WTC11 (cell line): ENCODE results near the gene GPR137B.

Experiments used
- ETV6 ChIP-seq: sonication (generic); formaldehyde crosslinking; IDR thresholded peaks from 2 replicates; pipeline ENCODE4 v1.8.1; 2022; ENCODE audit warnings: mild to moderate bottlenecking, missing genetic modification reagents
- FOXP1 ChIP-seq: sonication (generic); formaldehyde crosslinking; IDR thresholded peaks from 2 replicates; pipeline ENCODE4 v1.8.0; 2022; ENCODE audit warnings: missing genetic modification reagents, mild to moderate bottlenecking, moderate library complexity, borderline replicate concordance
- GABPB1 ChIP-seq: sonication (generic); formaldehyde crosslinking; IDR thresholded peaks from 2 replicates; pipeline ENCODE4 v1.8.1; 2023; ENCODE audit warnings: mild to moderate bottlenecking, missing genetic modification reagents
- SP1 ChIP-seq: sonication (generic); formaldehyde crosslinking; conservative IDR thresholded peaks from 2 replicates; pipeline ENCODE4 v1.8.1; 2022; ENCODE audit warnings: missing genetic modification reagents
- TCF7 ChIP-seq: sonication (generic); formaldehyde crosslinking; IDR thresholded peaks from 2 replicates; pipeline ENCODE4 v1.8.0; 2022; ENCODE audit warnings: mild to moderate bottlenecking, low read depth, missing genetic modification reagents, moderate library complexity
- ZNF396 ChIP-seq: fragments of 250-450 bp; sonication (Bioruptor Pico); IDR thresholded peaks from 2 replicates; pipeline ENCODE4 v1.8.0; 2021; ENCODE audit warnings: mild to moderate bottlenecking, moderate library complexity, borderline replicate concordance
- TF ChIP-seq, protein P1 (sequence below): sonication (generic); formaldehyde crosslinking; IDR thresholded peaks from 2 replicates; pipeline ENCODE4 v1.8.0; 2022; ENCODE audit warnings: mild to moderate bottlenecking, missing genetic modification reagents
- TF ChIP-seq, protein P2 (sequence below): fragments of 200-600 bp; IDR thresholded peaks from 2 replicates; pipeline ENCODE4 v1.8.0; 2022; ENCODE audit warnings: antibody characterized with exemption
- TF ChIP-seq, protein P3 (sequence below): sonication (generic); formaldehyde crosslinking; IDR thresholded peaks from 2 replicates; pipeline ENCODE4 v1.8.1; 2022; ENCODE audit warnings: low read depth, missing genetic modification reagents, borderline replicate concordance
- TF ChIP-seq, protein P4 (sequence below): sonication (generic); formaldehyde crosslinking; IDR thresholded peaks from 2 replicates; pipeline ENCODE4 v1.8.1; 2023; ENCODE audit warnings: mild to moderate bottlenecking, missing genetic modification reagents, borderline replicate concordance
- TF ChIP-seq, protein P5 (sequence below): sonication (generic); formaldehyde crosslinking; IDR thresholded peaks from 2 replicates; pipeline ENCODE4 v1.8.0; 2022; ENCODE audit warnings: mild to moderate bottlenecking, missing genetic modification reagents
- TF ChIP-seq, protein P6 (sequence below): sonication (generic); formaldehyde crosslinking; conservative IDR thresholded peaks from 2 replicates; pipeline ENCODE4 v1.8.1; 2022; ENCODE audit warnings: mild to moderate bottlenecking, missing genetic modification reagents
- TF ChIP-seq, protein P7 (sequence below): sonication (generic); formaldehyde crosslinking; IDR thresholded peaks from 2 replicates; pipeline ENCODE4 v1.8.1; 2023; ENCODE audit warnings: mild to moderate bottlenecking, missing genetic modification reagents

DNA sequence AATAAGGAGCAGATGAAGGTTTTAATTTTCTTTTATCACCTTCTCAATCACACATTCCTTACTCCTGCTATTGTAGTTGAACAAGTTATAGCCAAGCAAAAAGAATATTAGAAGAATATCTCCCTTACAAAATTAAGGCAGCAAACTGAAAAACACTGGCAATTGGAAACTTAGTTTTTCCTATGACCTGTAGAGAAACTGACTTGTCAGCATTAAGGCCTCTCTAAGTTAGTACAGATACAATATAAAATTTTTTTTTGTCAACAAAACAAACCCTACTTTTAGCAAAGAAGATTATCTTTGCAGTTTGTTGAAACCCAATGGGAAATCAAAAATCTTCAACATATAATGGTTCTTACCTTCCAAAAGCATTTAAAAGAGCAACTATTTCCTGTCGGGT is 78.1 kb downstream of the GPR137B start:
- TF ChIP-seq, protein P1, sequence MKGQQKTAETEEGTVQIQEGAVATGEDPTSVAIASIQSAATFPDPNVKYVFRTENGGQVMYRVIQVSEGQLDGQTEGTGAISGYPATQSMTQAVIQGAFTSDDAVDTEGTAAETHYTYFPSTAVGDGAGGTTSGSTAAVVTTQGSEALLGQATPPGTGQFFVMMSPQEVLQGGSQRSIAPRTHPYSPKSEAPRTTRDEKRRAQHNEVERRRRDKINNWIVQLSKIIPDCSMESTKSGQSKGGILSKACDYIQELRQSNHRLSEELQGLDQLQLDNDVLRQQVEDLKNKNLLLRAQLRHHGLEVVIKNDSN (CRISPR knock-in tag) = no peak
- TF ChIP-seq, protein P2, sequence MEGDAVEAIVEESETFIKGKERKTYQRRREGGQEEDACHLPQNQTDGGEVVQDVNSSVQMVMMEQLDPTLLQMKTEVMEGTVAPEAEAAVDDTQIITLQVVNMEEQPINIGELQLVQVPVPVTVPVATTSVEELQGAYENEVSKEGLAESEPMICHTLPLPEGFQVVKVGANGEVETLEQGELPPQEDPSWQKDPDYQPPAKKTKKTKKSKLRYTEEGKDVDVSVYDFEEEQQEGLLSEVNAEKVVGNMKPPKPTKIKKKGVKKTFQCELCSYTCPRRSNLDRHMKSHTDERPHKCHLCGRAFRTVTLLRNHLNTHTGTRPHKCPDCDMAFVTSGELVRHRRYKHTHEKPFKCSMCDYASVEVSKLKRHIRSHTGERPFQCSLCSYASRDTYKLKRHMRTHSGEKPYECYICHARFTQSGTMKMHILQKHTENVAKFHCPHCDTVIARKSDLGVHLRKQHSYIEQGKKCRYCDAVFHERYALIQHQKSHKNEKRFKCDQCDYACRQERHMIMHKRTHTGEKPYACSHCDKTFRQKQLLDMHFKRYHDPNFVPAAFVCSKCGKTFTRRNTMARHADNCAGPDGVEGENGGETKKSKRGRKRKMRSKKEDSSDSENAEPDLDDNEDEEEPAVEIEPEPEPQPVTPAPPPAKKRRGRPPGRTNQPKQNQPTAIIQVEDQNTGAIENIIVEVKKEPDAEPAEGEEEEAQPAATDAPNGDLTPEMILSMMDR = no peak
- TF ChIP-seq ETV6 (CRISPR knock-in tag) = no peak
- TF ChIP-seq, protein P3, sequence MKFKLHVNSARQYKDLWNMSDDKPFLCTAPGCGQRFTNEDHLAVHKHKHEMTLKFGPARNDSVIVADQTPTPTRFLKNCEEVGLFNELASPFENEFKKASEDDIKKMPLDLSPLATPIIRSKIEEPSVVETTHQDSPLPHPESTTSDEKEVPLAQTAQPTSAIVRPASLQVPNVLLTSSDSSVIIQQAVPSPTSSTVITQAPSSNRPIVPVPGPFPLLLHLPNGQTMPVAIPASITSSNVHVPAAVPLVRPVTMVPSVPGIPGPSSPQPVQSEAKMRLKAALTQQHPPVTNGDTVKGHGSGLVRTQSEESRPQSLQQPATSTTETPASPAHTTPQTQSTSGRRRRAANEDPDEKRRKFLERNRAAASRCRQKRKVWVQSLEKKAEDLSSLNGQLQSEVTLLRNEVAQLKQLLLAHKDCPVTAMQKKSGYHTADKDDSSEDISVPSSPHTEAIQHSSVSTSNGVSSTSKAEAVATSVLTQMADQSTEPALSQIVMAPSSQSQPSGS (CRISPR knock-in tag) = no peak
- TF ChIP-seq FOXP1 (CRISPR knock-in tag) = no peak
- TF ChIP-seq, protein P4, sequence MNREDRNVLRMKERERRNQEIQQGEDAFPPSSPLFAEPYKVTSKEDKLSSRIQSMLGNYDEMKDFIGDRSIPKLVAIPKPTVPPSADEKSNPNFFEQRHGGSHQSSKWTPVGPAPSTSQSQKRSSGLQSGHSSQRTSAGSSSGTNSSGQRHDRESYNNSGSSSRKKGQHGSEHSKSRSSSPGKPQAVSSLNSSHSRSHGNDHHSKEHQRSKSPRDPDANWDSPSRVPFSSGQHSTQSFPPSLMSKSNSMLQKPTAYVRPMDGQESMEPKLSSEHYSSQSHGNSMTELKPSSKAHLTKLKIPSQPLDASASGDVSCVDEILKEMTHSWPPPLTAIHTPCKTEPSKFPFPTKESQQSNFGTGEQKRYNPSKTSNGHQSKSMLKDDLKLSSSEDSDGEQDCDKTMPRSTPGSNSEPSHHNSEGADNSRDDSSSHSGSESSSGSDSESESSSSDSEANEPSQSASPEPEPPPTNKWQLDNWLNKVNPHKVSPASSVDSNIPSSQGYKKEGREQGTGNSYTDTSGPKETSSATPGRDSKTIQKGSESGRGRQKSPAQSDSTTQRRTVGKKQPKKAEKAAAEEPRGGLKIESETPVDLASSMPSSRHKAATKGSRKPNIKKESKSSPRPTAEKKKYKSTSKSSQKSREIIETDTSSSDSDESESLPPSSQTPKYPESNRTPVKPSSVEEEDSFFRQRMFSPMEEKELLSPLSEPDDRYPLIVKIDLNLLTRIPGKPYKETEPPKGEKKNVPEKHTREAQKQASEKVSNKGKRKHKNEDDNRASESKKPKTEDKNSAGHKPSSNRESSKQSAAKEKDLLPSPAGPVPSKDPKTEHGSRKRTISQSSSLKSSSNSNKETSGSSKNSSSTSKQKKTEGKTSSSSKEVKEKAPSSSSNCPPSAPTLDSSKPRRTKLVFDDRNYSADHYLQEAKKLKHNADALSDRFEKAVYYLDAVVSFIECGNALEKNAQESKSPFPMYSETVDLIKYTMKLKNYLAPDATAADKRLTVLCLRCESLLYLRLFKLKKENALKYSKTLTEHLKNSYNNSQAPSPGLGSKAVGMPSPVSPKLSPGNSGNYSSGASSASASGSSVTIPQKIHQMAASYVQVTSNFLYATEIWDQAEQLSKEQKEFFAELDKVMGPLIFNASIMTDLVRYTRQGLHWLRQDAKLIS (CRISPR knock-in tag) = no peak
- TF ChIP-seq, protein P5, sequence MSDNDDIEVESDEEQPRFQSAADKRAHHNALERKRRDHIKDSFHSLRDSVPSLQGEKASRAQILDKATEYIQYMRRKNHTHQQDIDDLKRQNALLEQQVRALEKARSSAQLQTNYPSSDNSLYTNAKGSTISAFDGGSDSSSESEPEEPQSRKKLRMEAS = no peak
- TF ChIP-seq ZNF396 (CRISPR knock-in tag) = no peak
- TF ChIP-seq SP1 (CRISPR knock-in tag) = no peak
- TF ChIP-seq TCF7 (CRISPR knock-in tag) = no peak
- no peak for TF ChIP-seq GABPB1 (CRISPR knock-in tag)
- TF ChIP-seq, protein P6, sequence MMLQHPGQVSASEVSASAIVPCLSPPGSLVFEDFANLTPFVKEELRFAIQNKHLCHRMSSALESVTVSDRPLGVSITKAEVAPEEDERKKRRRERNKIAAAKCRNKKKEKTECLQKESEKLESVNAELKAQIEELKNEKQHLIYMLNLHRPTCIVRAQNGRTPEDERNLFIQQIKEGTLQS (CRISPR knock-in tag) = no peak
- TF ChIP-seq, protein P7, sequence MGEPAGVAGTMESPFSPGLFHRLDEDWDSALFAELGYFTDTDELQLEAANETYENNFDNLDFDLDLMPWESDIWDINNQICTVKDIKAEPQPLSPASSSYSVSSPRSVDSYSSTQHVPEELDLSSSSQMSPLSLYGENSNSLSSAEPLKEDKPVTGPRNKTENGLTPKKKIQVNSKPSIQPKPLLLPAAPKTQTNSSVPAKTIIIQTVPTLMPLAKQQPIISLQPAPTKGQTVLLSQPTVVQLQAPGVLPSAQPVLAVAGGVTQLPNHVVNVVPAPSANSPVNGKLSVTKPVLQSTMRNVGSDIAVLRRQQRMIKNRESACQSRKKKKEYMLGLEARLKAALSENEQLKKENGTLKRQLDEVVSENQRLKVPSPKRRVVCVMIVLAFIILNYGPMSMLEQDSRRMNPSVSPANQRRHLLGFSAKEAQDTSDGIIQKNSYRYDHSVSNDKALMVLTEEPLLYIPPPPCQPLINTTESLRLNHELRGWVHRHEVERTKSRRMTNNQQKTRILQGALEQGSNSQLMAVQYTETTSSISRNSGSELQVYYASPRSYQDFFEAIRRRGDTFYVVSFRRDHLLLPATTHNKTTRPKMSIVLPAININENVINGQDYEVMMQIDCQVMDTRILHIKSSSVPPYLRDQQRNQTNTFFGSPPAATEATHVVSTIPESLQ (CRISPR knock-in tag) = no peak
